GM12878 (cell line): ENCODE results near the gene WNT5B. TPM values are rescaled to one million over a fixed set of nuclear protein-coding genes. Genes with fewer than 3 reads are reported as not detected.
A peak's percentile ranks its signal among the peaks of the same experiment; 100 is the strongest.

Source experiments
- BRCA1 ChIP-seq: IDR thresholded peaks from 2 replicates; pipeline ENCODE4 v1.6.1; 2011; ENCODE audit warnings: low read depth, low read length, improper control_type of control experiment
- CEBPB ChIP-seq, 2 experiments: fragments of 150-350 bp in 1 of 2; IDR thresholded peaks; 2 replicates each; pipeline ENCODE4 v1.6.1; 2012 to 2014; ENCODE audit warnings: low read depth in 2 of 2, low read length in 2 of 2, borderline replicate concordance in 1 of 2, inconsistent platforms in 1 of 2
- CREM ChIP-seq: IDR thresholded peaks from 2 replicates; pipeline ENCODE4 v1.6.1; 2014; ENCODE audit warnings: antibody characterized with exemption, low read depth
- CUX1 ChIP-seq: IDR thresholded peaks from 2 replicates; pipeline ENCODE4 v1.6.1; 2012; ENCODE audit warnings: improper control_type of control experiment, low read depth, low read length; ENCODE audit not compliant: insufficient replicate concordance
- DPF2 ChIP-seq: fragments of 450-650 bp; IDR thresholded peaks from 2 replicates; pipeline ENCODE4 v1.6.1; 2017; ENCODE audit warnings: mild to moderate bottlenecking
- ETV6 ChIP-seq, 2 experiments: fragments of 450-650 bp in 1 of 2; IDR thresholded peaks in 1 of 2; conservative IDR thresholded peaks in 1 of 2; 2 replicates each; pipeline ENCODE4 v1.6.1; 2014; ENCODE audit warnings: antibody characterized with exemption in 1 of 2, borderline replicate concordance in 1 of 2, low read depth in 1 of 2, mild to moderate bottlenecking in 1 of 2, moderate library complexity in 1 of 2
- GABPA ChIP-seq: IDR thresholded peaks from 2 replicates; pipeline ENCODE4 v1.6.1; 2014; ENCODE audit warnings: antibody characterized with exemption, low read depth, mild to moderate bottlenecking, inconsistent platforms
- HDAC2 ChIP-seq: fragments of 200-600 bp; sonication (generic); IDR thresholded peaks from 2 replicates; pipeline ENCODE4 v1.6.1; 2017
- HDAC6 ChIP-seq: fragments of 200-600 bp; sonication (generic); IDR thresholded peaks from one replicate; pipeline ENCODE4 v1.8.0; 2017; ENCODE audit warnings: antibody characterized with exemption; ENCODE audit not compliant: unreplicated experiment
- IKZF1 ChIP-seq: fragments of 450-650 bp; conservative IDR thresholded peaks from 2 replicates; pipeline ENCODE4 v1.6.1; 2017; ENCODE audit warnings: antibody characterized with exemption, mild to moderate bottlenecking
- MAX ChIP-seq: IDR thresholded peaks from 2 replicates; pipeline ENCODE4 v1.6.1; 2012; ENCODE audit warnings: low read depth, low read length, improper control_type of control experiment
- MLLT1 ChIP-seq: fragments of 450-650 bp; IDR thresholded peaks from 2 replicates; pipeline ENCODE4 v1.6.1; 2016; ENCODE audit warnings: mild to moderate bottlenecking
- PAX5 ChIP-seq: IDR thresholded peaks from 2 replicates; pipeline ENCODE4 v1.6.1; 2011; ENCODE audit warnings: low read depth, low read length, borderline replicate concordance
- POLR2A ChIP-seq: IDR thresholded peaks from 2 replicates; pipeline ENCODE4 v1.6.1; 2011; ENCODE audit warnings: low read depth, mild to moderate bottlenecking, low read length
- POLR2AphosphoS5 ChIP-seq: IDR thresholded peaks from 2 replicates; pipeline ENCODE4 v1.6.1; 2011; ENCODE audit warnings: mild to moderate bottlenecking, low read length, inconsistent platforms
- PRDM15 ChIP-seq: fragments of 450-650 bp; formaldehyde crosslinking; IDR thresholded peaks from 2 replicates; pipeline ENCODE4 v1.4.0; 2020; ENCODE audit warnings: mild to moderate bottlenecking, moderate library complexity
- SMAD5 ChIP-seq: IDR thresholded peaks from 2 replicates; pipeline ENCODE4 v1.6.1; 2016; ENCODE audit warnings: antibody characterized with exemption, low read depth
- WRNIP1 ChIP-seq: IDR thresholded peaks from 2 replicates; pipeline ENCODE4 v1.6.1; 2011; ENCODE audit warnings: low read depth, low read length, improper control_type of control experiment, borderline replicate concordance
- ZSCAN29 ChIP-seq: fragments of 450-650 bp; IDR thresholded peaks from 2 replicates; pipeline ENCODE4 v1.6.1; 2017; ENCODE audit warnings: mild to moderate bottlenecking, moderate library complexity
- polyA plus RNA-seq, 11 experiments: library from polyadenylated mRNA; depleted of rRNA in 4 of 11; unstranded in 6 of 11; stranded (reverse) in 5 of 11; fragments of >200 nt; fragmentation: Nextera tagmentation in 4 of 11; fragmentation: Illumina TruSeq in 1 of 11; extraction: Ambion mirVana in 4 of 11; extraction: Trizol in 1 of 11; gene quantifications; 1 replicate in 1 of 11; 2 replicates in 10 of 11; pipeline versions ENCODE4 v1.2.1 to v1.2.3, GENCODE V29; 2011 to 2016; ENCODE audit warnings: inconsistent platforms in 2 of 11, missing spikeins in 2 of 11, low read depth in 1 of 11
- total RNA-seq, 4 experiments: library from RNA; depleted of rRNA in 3 of 4; stranded (reverse); fragments of >200 nt in 3 of 4; fragmentation: Illumina TruSeq in 1 of 4; extraction: Trizol in 1 of 4; gene quantifications; 2 replicates each; pipeline versions ENCODE4 v1.2.1 to v1.2.3, GENCODE V29; 2013 to 2021

The WNT5B gene
- total and polyA plus RNA-seq, 10 of the 15 experiments (the other 5 are each of a cell fraction or from before 2014, with no cell fraction given): 0.45 to 18.3 (median 5.4) TPM

GRCh38 chr12:1583421-1584078 lies 45.5 kb upstream of the WNT5B start (continued):
- TF ChIP-seq CUX1: no peak
- TF ChIP-seq POLR2AphosphoS5: no peak
- TF ChIP-seq GABPA: no peak
- TF ChIP-seq ETV6 (conservative IDR thresholded peaks at IDR 0.05 in 1 of 2, IDR thresholded peaks at IDR 0.05 in 1 of 2; ENCODE audit: borderline replicate concordance in 1 of 2, low read depth in 1 of 2): peak in 1 of 2 experiments; percentile 84; a peak in 2 of 4 replicates
- 0 out of 2 replicates have a peak, but pooled peaks have one; percentile 57 for TF ChIP-seq MLLT1
- no peak for TF ChIP-seq PAX5
- no peak for TF ChIP-seq POLR2A
- TF ChIP-seq CREM: no peak
- TF ChIP-seq ZSCAN29: no peak
- TF ChIP-seq DPF2: peak; percentile 39; the same call in 1 of the 2 replicates
- TF ChIP-seq BRCA1: no peak
- no peak for TF ChIP-seq SMAD5
- TF ChIP-seq MAX: no peak
- TF ChIP-seq WRNIP1: no peak; the same call in 1 of the 2 replicates
- no peak for TF ChIP-seq PRDM15 (CRISPR knock-in tag)
- TF ChIP-seq HDAC2: no peak
- TF ChIP-seq HDAC6: no peak
- peak; percentile 95 for TF ChIP-seq IKZF1
- no peak for TF ChIP-seq CEBPB (IDR thresholded peaks at IDR 0.05; ENCODE audit: borderline replicate concordance in 1 of 2, low read depth in 2 of 2, low read length in 2 of 2)
